PC-9 (cell line): Measurements from ENCODE around the gene CCDC86. TPM values are rescaled to one million over a fixed set of nuclear protein-coding genes. Genes with fewer than 3 reads are reported as not detected.

Experiments used
- BruUV-seq: library from RNA; stranded (reverse); fragments of 400-500 nt; replicated peaks from 2 replicates; lab custom pipeline; 2021; lab: Mats Ljungman, UMichigan
- CTCF ChIA-PET: fragments of 300-600 bp; sonication (Branson Sonifier 250); formaldehyde crosslinking; loops from one replicate; lab custom pipeline; 2022; ENCODE audit warnings: antibody characterized with exemption; lab: Charles Lee
- POLR2A ChIA-PET: fragments of 300-600 bp; sonication (Branson Sonifier 250); formaldehyde crosslinking; loops from one replicate; lab custom pipeline; 2022; ENCODE audit warnings: antibody characterized with exemption; ENCODE audit not compliant: unreplicated experiment; lab: Charles Lee
- DNase-seq, 2 experiments: peaks; one replicate each; pipeline versions ENCODE4 v3.0.0 to v3.0.0-alpha.2; 2015 to 2022; ENCODE audit warnings: mixed read lengths in 1 of 2
- H2AFZ ChIP-seq: fragments of 200-600 bp; sonication (generic); 2 replicates; pipeline ENCODE4 v1.8.1; 2017; ENCODE audit warnings: antibody characterized with exemption
- H3F3A ChIP-seq: fragments of 200-600 bp; sonication (generic); 2 replicates; pipeline ENCODE4 v1.8.1; 2017; ENCODE audit warnings: antibody characterized with exemption, mild to moderate bottlenecking, low read depth; ENCODE audit not compliant: insufficient read depth
- H3K27ac ChIP-seq: fragments of 200-600 bp; sonication (generic); 2 replicates; pipeline ENCODE4 v1.6.1; 2016; ENCODE audit warnings: mixed run types
- H3K27me3 ChIP-seq: fragments of 200-600 bp; sonication (generic); 2 replicates; pipeline ENCODE4 v1.6.1; 2016; ENCODE audit warnings: low read depth, mixed run types; ENCODE audit not compliant: insufficient read depth
- H3K36me3 ChIP-seq: fragments of 200-600 bp; sonication (generic); 2 replicates; pipeline ENCODE4 v1.6.1; 2016; ENCODE audit warnings: low read depth, mixed run types
- H3K4me1 ChIP-seq: fragments of 200-600 bp; sonication (generic); replicated peaks from 2 replicates; pipeline ENCODE4 v1.6.1; 2016; ENCODE audit warnings: mixed run types; ENCODE audit not compliant: insufficient read depth
- H3K4me2 ChIP-seq: fragments of 200-600 bp; sonication (generic); 2 replicates; pipeline ENCODE4 v1.6.1; 2017; ENCODE audit warnings: mixed run types
- H3K4me3 ChIP-seq: fragments of 200-600 bp; sonication (generic); 2 replicates; pipeline ENCODE4 v1.6.1; 2016; ENCODE audit warnings: mixed run types
- H3K79me2 ChIP-seq: fragments of 200-600 bp; sonication (generic); 2 replicates; pipeline ENCODE4 v1.6.1; 2017; ENCODE audit warnings: low read depth, mixed run types
- H3K9me2 ChIP-seq: fragments of 200-600 bp; sonication (generic); 2 replicates; pipeline ENCODE4 v1.8.1; 2017; ENCODE audit warnings: mild to moderate bottlenecking; ENCODE audit not compliant: insufficient read depth
- H3K9me3 ChIP-seq: fragments of 200-600 bp; sonication (generic); 2 replicates; pipeline ENCODE4 v1.8.1; 2016; ENCODE audit warnings: low read depth; ENCODE audit not compliant: insufficient read depth
- H4K20me1 ChIP-seq: fragments of 200-600 bp; sonication (generic); 2 replicates; pipeline ENCODE4 v1.8.1; 2017; ENCODE audit not compliant: insufficient read depth
- EZH2 ChIP-seq: fragments of 200-600 bp; sonication (generic); IDR thresholded peaks from 2 replicates; pipeline ENCODE4 v1.8.0; 2017; ENCODE audit warnings: antibody characterized with exemption, low read depth
- intact Hi-C: fragments of 100-400 bp; cut with micrococcal nuclease; formaldehyde crosslinking; loops from one replicate; pipeline ENCODE4 v1.10.0; 2022; ENCODE audit not compliant: unreplicated experiment
- total RNA-seq: library from RNA; stranded (reverse); gene quantifications from 2 replicates; pipeline ENCODE4 v1.2.3, GENCODE V29; 2021
- TF ChIP-seq, protein P1 (sequence below): fragments of 200-600 bp; sonication (generic); conservative IDR thresholded peaks from 2 replicates; pipeline ENCODE4 v1.6.1; 2017; ENCODE audit warnings: mixed run types, antibody characterized with exemption, mild to moderate bottlenecking, moderate library complexity

Gene CCDC86
- total RNA-seq, 1 experiment from 2014 or later: 35.6 TPM

DNA sequence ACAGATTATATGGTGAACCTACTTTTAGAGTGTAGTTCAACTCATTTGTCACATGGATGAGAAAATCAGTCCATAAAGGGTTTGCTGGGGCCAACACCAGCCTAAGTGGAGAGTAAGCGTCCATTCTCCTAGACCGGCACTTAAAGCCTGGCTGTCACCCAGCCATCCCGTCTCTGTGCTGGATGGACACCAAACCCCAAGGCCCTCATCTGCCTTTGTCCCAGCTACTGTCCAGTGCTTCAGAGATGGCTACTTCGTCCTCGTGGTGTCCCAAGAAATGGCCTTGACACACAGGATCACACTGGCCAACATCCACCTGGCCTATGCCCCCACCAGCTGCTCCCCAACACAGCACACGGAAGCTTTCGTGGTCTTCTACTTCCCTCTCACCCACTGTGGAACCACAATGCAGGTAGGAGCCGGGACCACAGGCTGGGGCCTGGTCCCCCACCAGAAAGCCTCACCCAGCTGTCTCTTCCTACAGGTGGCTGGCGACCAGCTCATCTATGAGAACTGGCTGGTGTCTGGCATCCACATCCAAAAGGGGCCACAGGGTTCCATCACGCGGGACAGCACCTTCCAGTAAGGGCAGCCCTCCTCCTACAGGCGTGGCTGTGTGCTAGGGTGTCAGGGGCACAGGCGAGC is 28.9 kb downstream of the CCDC86 start:
- no peaks in the 10 kb centered on the region for H3K9me2 ChIP-seq
- ChIA-PET CTCF (interaction anchor here (0.6 kb wide), 1 partner anchor 766 kb away, joined by 15 read pairs; no protein-coding TSS in a partner anchor), POLR2A (interaction anchor here (0.6 kb wide), 1 partner anchor 38 kb away, joined by 6 read pairs; no protein-coding TSS in a partner anchor)
- H2AFZ ChIP-seq: no peak overlapping the region
- no peak overlapping the region for H3K27ac ChIP-seq
- H3K36me3 ChIP-seq: no peaks in the 10 kb centered on the region
- no peak for DNase-seq
- H3K9me3 ChIP-seq: no peaks in the 10 kb centered on the region
- H3K27me3 ChIP-seq: no peaks in the 10 kb centered on the region
- H3K4me2 ChIP-seq: no peak overlapping the region
- no peaks in the 10 kb centered on the region for H3F3A ChIP-seq
- BruUV-seq: no TSS peak
- no peaks in the 10 kb centered on the region for H3K79me2 ChIP-seq
- H3K4me1 ChIP-seq: 0 out of 2 replicates have a peak, but pooled peaks cover 12% of the 10 kb centered on the region
- TF ChIP-seq, protein P1, sequence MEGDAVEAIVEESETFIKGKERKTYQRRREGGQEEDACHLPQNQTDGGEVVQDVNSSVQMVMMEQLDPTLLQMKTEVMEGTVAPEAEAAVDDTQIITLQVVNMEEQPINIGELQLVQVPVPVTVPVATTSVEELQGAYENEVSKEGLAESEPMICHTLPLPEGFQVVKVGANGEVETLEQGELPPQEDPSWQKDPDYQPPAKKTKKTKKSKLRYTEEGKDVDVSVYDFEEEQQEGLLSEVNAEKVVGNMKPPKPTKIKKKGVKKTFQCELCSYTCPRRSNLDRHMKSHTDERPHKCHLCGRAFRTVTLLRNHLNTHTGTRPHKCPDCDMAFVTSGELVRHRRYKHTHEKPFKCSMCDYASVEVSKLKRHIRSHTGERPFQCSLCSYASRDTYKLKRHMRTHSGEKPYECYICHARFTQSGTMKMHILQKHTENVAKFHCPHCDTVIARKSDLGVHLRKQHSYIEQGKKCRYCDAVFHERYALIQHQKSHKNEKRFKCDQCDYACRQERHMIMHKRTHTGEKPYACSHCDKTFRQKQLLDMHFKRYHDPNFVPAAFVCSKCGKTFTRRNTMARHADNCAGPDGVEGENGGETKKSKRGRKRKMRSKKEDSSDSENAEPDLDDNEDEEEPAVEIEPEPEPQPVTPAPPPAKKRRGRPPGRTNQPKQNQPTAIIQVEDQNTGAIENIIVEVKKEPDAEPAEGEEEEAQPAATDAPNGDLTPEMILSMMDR: no peak
- no peak for TF ChIP-seq EZH2
- intact Hi-C loops: no loop called here
- no peak overlapping the region for H3K4me3 ChIP-seq
- no peaks in the 10 kb centered on the region for H4K20me1 ChIP-seq

DNA sequence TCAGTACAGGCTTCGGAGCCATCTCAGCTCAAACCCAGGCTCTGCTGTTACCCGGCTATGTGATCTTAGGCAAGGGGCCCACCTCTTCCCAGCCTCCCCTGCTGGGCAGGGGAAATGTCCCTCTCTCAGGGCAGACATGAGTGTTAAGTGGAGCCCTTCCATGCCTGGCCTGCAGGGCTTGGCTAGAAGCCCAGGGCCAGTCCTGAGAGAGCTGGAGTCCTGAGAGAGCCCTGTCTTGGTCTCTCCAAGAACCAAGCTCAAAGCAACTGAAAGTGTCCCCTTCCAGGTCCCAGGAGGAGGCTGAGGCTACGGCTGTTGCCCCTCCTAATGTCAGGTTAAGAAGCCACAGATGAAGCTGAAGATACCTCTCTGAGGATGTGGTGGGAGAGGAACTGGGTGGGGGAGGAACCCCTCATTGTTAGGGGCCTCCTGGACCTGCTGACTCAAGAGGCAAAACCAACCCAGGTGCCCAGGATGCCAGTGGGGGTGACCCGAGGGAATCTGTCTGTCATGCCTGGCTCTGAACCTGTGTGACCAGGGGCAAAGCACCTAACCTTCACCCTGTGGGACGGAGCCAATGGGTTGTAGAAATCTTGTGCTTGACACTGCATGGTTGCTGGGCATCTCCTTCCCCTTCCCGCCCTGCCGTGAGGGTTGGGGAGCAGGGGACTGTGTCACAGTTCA is 29.6 kb downstream of the CCDC86 start:
- 0 out of 2 replicates have a peak, but pooled peaks cover 12% of the 10 kb centered on the region for H3K4me1 ChIP-seq
- no peak overlapping the region for H3K27ac ChIP-seq
- no peak for TF ChIP-seq EZH2
- TF ChIP-seq, protein P1: no peak
- no peak overlapping the region for H3K4me3 ChIP-seq
- DNase-seq: no peak
- ChIA-PET POLR2A (interaction anchor here (0.5 to 0.6 kb wide), 3 partner anchors 10 to 268 kb away, joined by 4 to 9 read pairs (median 6); no protein-coding TSS in a partner anchor), CTCF (no interaction called here)
- no peaks in the 10 kb centered on the region for H3K36me3 ChIP-seq
- BruUV-seq: no TSS peak
- no peaks in the 10 kb centered on the region for H3K79me2 ChIP-seq
- H3K27me3 ChIP-seq: no peaks in the 10 kb centered on the region
- no peak overlapping the region for H3K4me2 ChIP-seq
- intact Hi-C loops: no loop called here
- no peaks in the 10 kb centered on the region for H3F3A ChIP-seq
- no peak overlapping the region for H2AFZ ChIP-seq
- no peaks in the 10 kb centered on the region for H3K9me3 ChIP-seq
- no peaks in the 10 kb centered on the region for H4K20me1 ChIP-seq
- H3K9me2 ChIP-seq: no peaks in the 10 kb centered on the region

DNA sequence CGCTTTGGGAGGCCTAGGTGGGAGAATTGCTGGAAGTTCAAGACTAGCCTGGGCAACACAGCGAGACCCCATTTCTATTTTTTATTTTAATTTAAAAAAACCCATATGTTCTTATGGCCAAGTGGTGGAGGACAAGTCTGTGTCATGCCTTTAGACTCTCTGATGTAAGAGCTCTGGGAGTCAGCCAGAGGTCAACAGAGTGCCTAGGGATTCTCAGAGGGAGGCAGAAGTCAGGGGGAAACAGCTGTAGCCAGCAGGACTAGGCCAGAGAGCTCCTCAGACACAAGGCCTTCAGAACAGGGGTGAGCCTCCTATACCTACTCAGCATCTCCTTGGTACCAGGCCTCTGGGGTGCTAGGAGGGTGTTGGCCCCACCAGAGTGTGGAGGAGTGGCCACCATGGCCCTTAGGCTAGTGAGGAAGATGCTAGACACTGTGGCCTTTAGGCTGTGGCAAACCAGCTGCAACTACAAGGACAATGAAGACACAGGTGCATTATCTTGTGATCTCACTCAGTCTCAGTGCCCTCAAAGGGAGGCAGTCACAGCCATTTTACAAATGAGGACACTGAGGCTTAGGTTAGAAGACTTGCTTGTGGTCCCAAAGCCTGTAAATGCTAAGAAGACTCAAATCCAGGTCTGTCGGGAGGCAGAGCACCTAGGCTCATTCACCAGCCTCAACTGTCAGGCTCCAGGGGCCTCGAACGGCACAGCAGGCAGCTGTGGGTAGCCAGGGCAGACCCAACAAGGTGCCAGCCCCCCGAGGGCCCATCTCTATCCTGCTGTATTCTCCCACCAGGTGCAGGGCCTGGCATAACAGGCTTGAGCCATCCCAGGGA is 30.4 kb downstream of the CCDC86 start:
- Histone ChIP-seq H3K4me3 (no peak overlapping the region), H3K9me3 (no peaks in the 10 kb centered on the region), H3K79me2 (no peaks in the 10 kb centered on the region), H3K27ac (no peak overlapping the region), H3K27me3 (no peaks in the 10 kb centered on the region), H3K9me2 (no peaks in the 10 kb centered on the region), H3K4me1 (0 out of 2 replicates have a peak, but pooled peaks cover 6% of the 10 kb centered on the region), H3K4me2 (no peak overlapping the region), H3F3A (no peaks in the 10 kb centered on the region), H4K20me1 (no peaks in the 10 kb centered on the region), H2AFZ (no peak overlapping the region), H3K36me3 (no peaks in the 10 kb centered on the region)
- POLR2A ChIA-PET: interaction anchor here (0.5 kb wide), 1 partner anchor 9 kb away, joined by 4 read pairs; no protein-coding TSS in a partner anchor
- CTCF ChIA-PET: no interaction called here
- BruUV-seq: no TSS peak
- intact Hi-C loops: no loop called here
- DNase-seq: peak in 1 of 2 experiments; percentile 48
- TF ChIP-seq EZH2: no peak
- TF ChIP-seq, protein P1: no peak
